Keratinocyte (primary cell): ENCODE measurements around the gene HDAC10. TPM values are rescaled to one million over a fixed set of nuclear protein-coding genes. Genes with fewer than 3 reads are reported as not detected.

Source experiments
- DNase-seq: peaks from one replicate; pipeline ENCODE4 v3.0.0-alpha.2; 2011; ENCODE audit warnings: low read depth, missing footprints, low spot score
- FAIRE-seq: peaks from 2 replicates; lab custom pipeline; 2011; peaks lifted over from hg19 to GRCh38; lab: Jason Lieb, UNC
- H2AFZ ChIP-seq: 2 replicates; pipeline ENCODE4 v1.6.0; 2012; ENCODE audit warnings: low read length, control low read depth, inconsistent platforms; ENCODE audit not compliant: control insufficient read depth
- H3K27ac ChIP-seq: 2 replicates; pipeline ENCODE4 v1.5.1; 2011; ENCODE audit warnings: low read length; ENCODE audit not compliant: control insufficient read depth, insufficient read depth
- H3K27me3 ChIP-seq: 3 replicates; pipeline ENCODE4 v1.6.0; 2011; ENCODE audit warnings: low read length; ENCODE audit not compliant: control insufficient read depth, insufficient read depth; ENCODE audit errors: extremely low read depth
- H3K36me3 ChIP-seq, 2 experiments: 2 replicates in 1 of 2; 3 replicates in 1 of 2; pipeline ENCODE4 v1.5.1; 2011; ENCODE audit warnings: low read length in 2 of 2, mild to moderate bottlenecking in 1 of 2; ENCODE audit not compliant: control insufficient read depth in 2 of 2, insufficient read depth in 2 of 2; ENCODE audit errors: extremely low read depth in 1 of 2
- H3K4me1 ChIP-seq: 3 replicates; pipeline ENCODE4 v1.5.1; 2011; ENCODE audit warnings: low read length; ENCODE audit not compliant: control insufficient read depth, insufficient read depth; ENCODE audit errors: extremely low read depth
- H3K4me2 ChIP-seq: 3 replicates; pipeline ENCODE4 v1.6.0; 2011; ENCODE audit warnings: low read depth, low read length; ENCODE audit not compliant: control insufficient read depth, insufficient read depth; ENCODE audit errors: extremely low read depth
- H3K4me3 ChIP-seq, 3 experiments: fragments of 200-600 bp in 1 of 3; sonication (generic) in 1 of 3; 2 replicates in 2 of 3; 3 replicates in 1 of 3; pipeline ENCODE4 v1.5.1; 2011 to 2016; ENCODE audit warnings: low read length in 3 of 3, mild to moderate bottlenecking in 3 of 3, control low read depth in 2 of 3, inconsistent platforms in 1 of 3, low read depth in 1 of 3, mixed read lengths in 1 of 3, mixed run types in 1 of 3, moderate library complexity in 1 of 3; ENCODE audit not compliant: control insufficient read depth in 2 of 3, insufficient read depth in 2 of 3; ENCODE audit errors: extremely low read depth in 1 of 3
- H3K79me2 ChIP-seq: 2 replicates; pipeline ENCODE4 v1.6.0; 2012; ENCODE audit warnings: low read length; ENCODE audit not compliant: control insufficient read depth, insufficient read depth
- H3K9ac ChIP-seq: 3 replicates; pipeline ENCODE4 v1.6.0; 2011; ENCODE audit warnings: low read length; ENCODE audit not compliant: control insufficient read depth, insufficient read depth; ENCODE audit errors: extremely low read depth
- H3K9me1 ChIP-seq: 3 replicates; pipeline ENCODE4 v1.6.0; 2011; ENCODE audit warnings: low read length; ENCODE audit not compliant: control insufficient read depth, insufficient read depth; ENCODE audit errors: extremely low read depth
- H3K9me3 ChIP-seq: 2 replicates; pipeline ENCODE4 v1.5.1; 2012; ENCODE audit warnings: low read depth, low read length; ENCODE audit not compliant: control insufficient read depth
- H4K20me1 ChIP-seq: 3 replicates; pipeline ENCODE4 v1.6.0; 2011; ENCODE audit warnings: low read length; ENCODE audit not compliant: control insufficient read depth, insufficient read depth; ENCODE audit errors: extremely low read depth
- CTCF ChIP-seq, 3 experiments: IDR thresholded peaks in 1 of 3; conservative IDR thresholded peaks in 1 of 3; optimal IDR thresholded peaks in 1 of 3; 2 replicates in 2 of 3; 3 replicates in 1 of 3; pipeline versions ENCODE3 to v1.5.1; 2011; ENCODE audit warnings: low read length in 3 of 3, mild to moderate bottlenecking in 3 of 3, moderate library complexity in 2 of 3, control low read depth in 1 of 3, inconsistent platforms in 1 of 3; ENCODE audit not compliant: insufficient read depth in 2 of 3; ENCODE audit errors: extremely low read depth in 1 of 3
- EZH2 ChIP-seq: IDR thresholded peaks from one replicate; pipeline ENCODE4 v1.6.1; 2012; ENCODE audit warnings: inconsistent platforms, mild to moderate bottlenecking, low read length, moderate library complexity
- dilution Hi-C: fragments of 300-500 bp; cut with MboI; formaldehyde crosslinking; loops from one replicate; pipeline ENCODE4 v1.7.0; 2020; ENCODE audit warnings: low sequenced_read_pairs; ENCODE audit not compliant: extremely low pct_ligation_motif_present
- polyA plus RNA-seq, 5 experiments: library from polyadenylated mRNA; depleted of rRNA in 3 of 5; stranded (reverse) in 3 of 5; stranded (forward) in 1 of 5; unstranded in 1 of 5; fragments of >200 nt; gene quantifications; 1 replicate in 1 of 5; 2 replicates in 3 of 5; 3 replicates in 1 of 5; pipeline versions ENCODE4 v1.2.1 to v1.2.3, GENCODE V29; 2011 to 2012; ENCODE audit warnings: missing spikeins in 2 of 5, low read depth in 1 of 5, low replicate concordance in 1 of 5

Gene HDAC10
- polyA plus RNA-seq, 1 donor (not counting 4 experiments of a cell fraction or from before 2014, with no cell fraction given): 4.7 TPM

- H3K27me3 ChIP-seq: no peaks in the 10 kb centered on the region
- dilution Hi-C loops: no loop called here
- no peak overlapping the region for H3K9ac ChIP-seq
- no peak for TF ChIP-seq EZH2
- TF ChIP-seq CTCF (optimal IDR thresholded peaks at IDR 0.05 in 1 of 3, IDR thresholded peaks at IDR 0.05 in 1 of 3, conservative IDR thresholded peaks at IDR 0.05 in 1 of 3; ENCODE audit: extremely low read depth in 1 of 3, insufficient read depth in 2 of 3, low read length in 3 of 3): no peak
- H3K9me3 ChIP-seq: no peaks in the 10 kb centered on the region
- no peak overlapping the region for H3K27ac ChIP-seq
- H3K4me1 ChIP-seq: no peaks in the 10 kb centered on the region
- peaks cover 6% of the 10 kb centered on the region for H3K79me2 ChIP-seq
- FAIRE-seq (peak; percentile 32), DNase-seq (no peak)
- no peak overlapping the region for H3K4me3 ChIP-seq
- no peaks in the 10 kb centered on the region for H4K20me1 ChIP-seq
- H3K36me3 ChIP-seq: peaks cover 28 to 55% of the 10 kb centered on the region in 2 experiments
- H2AFZ ChIP-seq: no peak overlapping the region
- H3K4me2 ChIP-seq: no peak overlapping the region
- H3K9me1 ChIP-seq: no peaks in the 10 kb centered on the region
Measured at GRCh38 chr22:50218996-50219727, 31.9 kb downstream of the HDAC10 start.

GRCh38 chr22:50218153-50218995 is 32.7 kb downstream of the HDAC10 start:
- Histone ChIP-seq H3K9ac (no peak overlapping the region), H2AFZ (no peak overlapping the region), H3K36me3 (peaks cover 28 to 53% of the 10 kb centered on the region in 2 experiments), H3K27me3 (no peaks in the 10 kb centered on the region), H3K27ac (no peak overlapping the region), H3K9me1 (no peaks in the 10 kb centered on the region), H3K79me2 (peaks cover 12% of the 10 kb centered on the region), H4K20me1 (no peaks in the 10 kb centered on the region), H3K4me1 (no peaks in the 10 kb centered on the region), H3K4me2 (no peak overlapping the region), H3K9me3 (no peaks in the 10 kb centered on the region), H3K4me3 (no peak overlapping the region)
- no peak for DNase-seq
- FAIRE-seq: no peak
- dilution Hi-C loops: no loop called here
- TF ChIP-seq CTCF (optimal IDR thresholded peaks at IDR 0.05 in 1 of 3, IDR thresholded peaks at IDR 0.05 in 1 of 3, conservative IDR thresholded peaks at IDR 0.05 in 1 of 3; ENCODE audit: extremely low read depth in 1 of 3, insufficient read depth in 2 of 3, low read length in 3 of 3): no peak
- TF ChIP-seq EZH2: no peak
